Gastrocnemius medialis (tissue), 4 donors: Measurements from ENCODE around the gene UGT1A9. TPM values are rescaled to one million over a fixed set of nuclear protein-coding genes. Genes with fewer than 3 reads are reported as not detected.

Experiments
- ATAC-seq, 2 donors: fragments of 150-250 bp; one replicate each; pipeline ENCODE4 v1.9.1; 2016
- DNase-seq, 2 donors: peaks; one replicate each; pipeline ENCODE4 v3.0.0-alpha.2; 2019
- H3K27ac ChIP-seq, 4 donors: fragments of 200-600 bp; sonication (generic); 1 replicate in 1 of 4; 2 replicates in 3 of 4; pipeline ENCODE4 v1.5.1; 2016 to 2018; ENCODE audit warnings: mild to moderate bottlenecking in 2 of 4, moderate library complexity in 1 of 4
- H3K27me3 ChIP-seq, 3 donors: fragments of 200-600 bp; sonication (generic) in 2 of 3; 1 replicate in 1 of 3; 2 replicates in 2 of 3; pipeline versions ENCODE4 v1.5.1 to v1.6.0; 2016 to 2019; ENCODE audit warnings: mild to moderate bottlenecking in 1 of 3, moderate library complexity in 1 of 3
- H3K36me3 ChIP-seq, 2 donors: fragments of 200-600 bp; sonication (generic) in 1 of 2; one replicate each; pipeline ENCODE4 v1.5.1; 2017 to 2018
- H3K4me1 ChIP-seq, 2 donors: fragments of 200-600 bp; sonication (generic) in 1 of 2; one replicate each; pipeline ENCODE4 v1.5.1; 2016 to 2017; ENCODE audit warnings: mild to moderate bottlenecking in 2 of 2
- H3K4me3 ChIP-seq, 4 donors: fragments of 200-600 bp; sonication (generic) in 3 of 4; 1 replicate in 1 of 4; 2 replicates in 3 of 4; pipeline ENCODE4 v1.5.1; 2016 to 2019; ENCODE audit warnings: mild to moderate bottlenecking in 2 of 4
- H3K9me3 ChIP-seq, 3 donors: fragments of 200-600 bp; sonication (generic) in 2 of 3; 1 replicate in 1 of 3; 2 replicates in 2 of 3; pipeline ENCODE4 v1.5.1; 2016 to 2019
- POLR2A ChIP-seq, 2 donors: fragments of 450-650 bp; IDR thresholded peaks; one replicate each; pipeline ENCODE4 v1.6.1; 2017; ENCODE audit warnings: antibody characterized with exemption in 2 of 2, mild to moderate bottlenecking in 2 of 2, moderate library complexity in 2 of 2
- in situ Hi-C, 4 donors: fragments of 200-750 bp; cut with MboI; loops; one replicate each; pipeline versions ENCODE4 v1.15.0 to v1.8.0; 2017; ENCODE audit warnings: low sequenced_read_pairs in 4 of 4
- intact Hi-C: fragments of 100-400 bp; cut with DNase I; formaldehyde crosslinking; loops from one replicate; pipeline ENCODE4 v1.15.1; 2023; ENCODE audit warnings: low total_unique reads
- total RNA-seq, 4 donors: library from RNA; depleted of rRNA; stranded (reverse); fragments of >200 nt; gene quantifications; one replicate each; pipeline versions ENCODE4 v1.1.0 to v1.2.3, GENCODE V29; 2016
- TF ChIP-seq, protein P1 (sequence below), 5 experiments: fragments of 450-650 bp in 3 of 5; fragments of 200-600 bp in 2 of 5; sonication (generic) in 2 of 5; IDR thresholded peaks in 4 of 5; conservative IDR thresholded peaks in 1 of 5; 1 replicate in 4 of 5; 2 replicates in 1 of 5; pipeline ENCODE4 v1.5.1; 2016 to 2019; ENCODE audit warnings: antibody characterized with exemption in 5 of 5, mild to moderate bottlenecking in 3 of 5, moderate library complexity in 3 of 5

The UGT1A9 gene
- total RNA-seq, 4 donors from 2014 or later: 0.13 to 0.38 TPM; not detected in 2

DNA sequence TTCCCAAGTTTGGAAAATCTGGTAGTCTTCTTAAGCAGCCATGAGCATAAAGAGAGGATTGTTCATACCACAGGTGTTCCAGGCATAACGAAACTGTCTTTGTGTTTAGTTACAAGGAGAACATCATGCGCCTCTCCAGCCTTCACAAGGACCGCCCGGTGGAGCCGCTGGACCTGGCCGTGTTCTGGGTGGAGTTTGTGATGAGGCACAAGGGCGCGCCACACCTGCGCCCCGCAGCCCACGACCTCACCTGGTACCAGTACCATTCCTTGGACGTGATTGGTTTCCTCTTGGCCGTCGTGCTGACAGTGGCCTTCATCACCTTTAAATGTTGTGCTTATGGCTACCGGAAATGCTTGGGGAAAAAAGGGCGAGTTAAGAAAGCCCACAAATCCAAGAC, 100.5 kb downstream of the UGT1A9 start:
- TF ChIP-seq POLR2A (IDR thresholded peaks at IDR 0.05): no peak
- TF ChIP-seq, protein P1, sequence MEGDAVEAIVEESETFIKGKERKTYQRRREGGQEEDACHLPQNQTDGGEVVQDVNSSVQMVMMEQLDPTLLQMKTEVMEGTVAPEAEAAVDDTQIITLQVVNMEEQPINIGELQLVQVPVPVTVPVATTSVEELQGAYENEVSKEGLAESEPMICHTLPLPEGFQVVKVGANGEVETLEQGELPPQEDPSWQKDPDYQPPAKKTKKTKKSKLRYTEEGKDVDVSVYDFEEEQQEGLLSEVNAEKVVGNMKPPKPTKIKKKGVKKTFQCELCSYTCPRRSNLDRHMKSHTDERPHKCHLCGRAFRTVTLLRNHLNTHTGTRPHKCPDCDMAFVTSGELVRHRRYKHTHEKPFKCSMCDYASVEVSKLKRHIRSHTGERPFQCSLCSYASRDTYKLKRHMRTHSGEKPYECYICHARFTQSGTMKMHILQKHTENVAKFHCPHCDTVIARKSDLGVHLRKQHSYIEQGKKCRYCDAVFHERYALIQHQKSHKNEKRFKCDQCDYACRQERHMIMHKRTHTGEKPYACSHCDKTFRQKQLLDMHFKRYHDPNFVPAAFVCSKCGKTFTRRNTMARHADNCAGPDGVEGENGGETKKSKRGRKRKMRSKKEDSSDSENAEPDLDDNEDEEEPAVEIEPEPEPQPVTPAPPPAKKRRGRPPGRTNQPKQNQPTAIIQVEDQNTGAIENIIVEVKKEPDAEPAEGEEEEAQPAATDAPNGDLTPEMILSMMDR (IDR thresholded peaks at IDR 0.05 in 4 of 5, conservative IDR thresholded peaks at IDR 0.05 in 1 of 5): no peak
- Histone ChIP-seq H3K9me3 (no peaks in the 10 kb centered on the region), H3K27me3 (peaks cover 0 to 2% (median 0%) of the 10 kb centered on the region in 3 donors), H3K4me1 (no peaks in the 10 kb centered on the region), H3K4me3 (no peak overlapping the region), H3K27ac (no peak overlapping the region), H3K36me3 (no peaks in the 10 kb centered on the region)
- ATAC-seq (no peak), DNase-seq (no peak)
- intact Hi-C loops: no loop called here
- in situ Hi-C loops: no loop called here

DNA sequence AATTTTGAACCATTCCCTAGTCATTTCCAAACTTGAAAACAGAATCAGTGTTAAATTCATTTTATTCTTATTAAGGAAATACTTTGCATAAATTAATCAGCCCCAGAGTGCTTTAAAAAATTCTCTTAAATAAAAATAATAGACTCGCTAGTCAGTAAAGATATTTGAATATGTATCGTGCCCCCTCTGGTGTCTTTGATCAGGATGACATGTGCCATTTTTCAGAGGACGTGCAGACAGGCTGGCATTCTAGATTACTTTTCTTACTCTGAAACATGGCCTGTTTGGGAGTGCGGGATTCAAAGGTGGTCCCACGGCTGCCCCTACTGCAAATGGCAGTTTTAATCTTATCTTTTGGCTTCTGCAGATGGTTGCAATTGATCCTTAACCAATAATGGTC, 100.9 kb downstream of the UGT1A9 start:
- no peak for DNase-seq
- no peak overlapping the region for H3K4me3 ChIP-seq
- no peak overlapping the region for H3K27ac ChIP-seq
- H3K9me3 ChIP-seq: no peaks in the 10 kb centered on the region
- no peaks in the 10 kb centered on the region for H3K4me1 ChIP-seq
- in situ Hi-C loops (no loop called here), intact Hi-C loops (no loop called here)
- peaks cover 0 to 2% (median 0%) of the 10 kb centered on the region in 3 donors for H3K27me3 ChIP-seq
- ATAC-seq: no peak
- no peak for TF ChIP-seq POLR2A (IDR thresholded peaks at IDR 0.05)
- TF ChIP-seq, protein P1 (IDR thresholded peaks at IDR 0.05 in 4 of 5, conservative IDR thresholded peaks at IDR 0.05 in 1 of 5): no peak
- no peaks in the 10 kb centered on the region for H3K36me3 ChIP-seq

DNA sequence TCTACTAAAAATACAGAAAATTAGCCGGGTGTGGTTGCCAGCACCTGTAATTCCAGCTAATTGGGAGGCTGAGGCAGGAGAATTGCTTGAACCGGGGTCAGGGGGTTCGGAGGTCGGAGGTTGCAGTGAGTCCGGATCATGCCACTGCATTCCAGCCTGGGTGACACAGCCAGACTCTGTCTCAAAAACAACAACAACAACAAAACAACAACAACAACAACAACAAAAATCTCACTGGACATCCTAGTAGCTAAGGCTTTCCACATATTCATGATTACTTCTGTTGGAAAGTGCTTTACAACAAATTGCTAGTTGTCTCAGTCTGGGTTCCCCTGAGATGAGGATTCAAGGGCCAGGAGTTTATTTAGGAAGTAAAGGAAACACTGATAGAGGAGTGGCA, 102.2 kb downstream of the UGT1A9 start:
- Histone ChIP-seq H3K9me3 (no peaks in the 10 kb centered on the region), H3K36me3 (no peaks in the 10 kb centered on the region), H3K4me3 (no peak overlapping the region), H3K27ac (no peak overlapping the region), H3K27me3 (no peaks in the 10 kb centered on the region), H3K4me1 (no peaks in the 10 kb centered on the region)
- DNase-seq (no peak), ATAC-seq (no peak)
- intact Hi-C loops (no loop called here), in situ Hi-C loops (no loop called here)
- TF ChIP-seq, protein P1 (IDR thresholded peaks at IDR 0.05 in 4 of 5, conservative IDR thresholded peaks at IDR 0.05 in 1 of 5): no peak
- TF ChIP-seq POLR2A (IDR thresholded peaks at IDR 0.05): no peak

DNA sequence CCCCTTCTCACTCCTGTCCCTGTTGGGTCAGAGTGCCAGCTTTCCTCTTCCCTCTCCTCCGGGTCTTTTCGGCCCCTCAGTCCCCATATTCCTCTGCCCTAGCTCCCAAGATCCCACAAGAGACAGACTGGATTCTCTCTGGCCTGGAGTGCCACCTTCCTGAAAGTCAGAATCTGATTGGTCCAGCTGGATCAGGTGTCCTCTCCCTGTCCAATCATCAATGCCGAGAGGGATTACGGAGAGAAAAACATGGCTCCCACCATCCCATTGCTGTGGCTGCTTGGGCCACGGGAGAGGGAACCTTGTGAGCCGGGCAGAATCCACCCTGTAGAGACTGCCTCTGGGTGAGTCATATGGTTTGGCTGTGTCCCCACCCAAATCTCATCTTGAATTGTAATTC, 103.7 kb downstream of the UGT1A9 start:
- intact Hi-C loops: no loop called here
- H3K27me3 ChIP-seq: no peaks in the 10 kb centered on the region
- DNase-seq (no peak), ATAC-seq (no peak)
- no peaks in the 10 kb centered on the region for H3K4me1 ChIP-seq
- no peaks in the 10 kb centered on the region for H3K36me3 ChIP-seq
- no peaks in the 10 kb centered on the region for H3K9me3 ChIP-seq
- TF ChIP-seq POLR2A (IDR thresholded peaks at IDR 0.05): no peak
- TF ChIP-seq, protein P1 (IDR thresholded peaks at IDR 0.05 in 4 of 5, conservative IDR thresholded peaks at IDR 0.05 in 1 of 5): no peak
- no peak overlapping the region for H3K27ac ChIP-seq
- H3K4me3 ChIP-seq: no peak overlapping the region
- in situ Hi-C loops: no loop called here

DNA sequence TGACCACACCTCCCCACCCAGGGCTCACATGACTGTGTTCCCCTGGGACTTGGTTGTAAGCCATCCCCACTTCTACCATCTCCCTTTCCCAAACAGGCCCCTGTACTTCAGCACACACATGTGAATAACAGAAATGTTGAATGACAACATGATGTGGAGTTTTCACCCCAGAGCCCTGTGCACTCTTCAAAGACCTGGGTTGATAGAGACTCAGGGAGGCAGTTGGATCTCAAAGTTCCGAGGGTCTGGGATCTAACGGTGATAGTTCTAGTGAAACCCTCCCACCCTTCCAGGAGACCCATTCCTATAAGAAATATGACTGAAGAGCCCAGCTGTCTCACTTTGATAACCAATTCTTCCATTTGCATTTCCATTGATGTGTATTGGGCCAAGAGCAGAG, 106.3 kb downstream of the UGT1A9 start, which contains the start of gene MROH2A:
Gene MROH2A, plus strand, starts transcription at position 301 of the 400 bp plus-strand sequence. CDS start 1,029 bp downstream, outside the sequence.
- intact Hi-C loops: no loop called here
- in situ Hi-C loops: no loop called here
- no peaks in the 10 kb centered on the region for H3K4me1 ChIP-seq
- H3K27me3 ChIP-seq: no peaks in the 10 kb centered on the region
- no peaks in the 10 kb centered on the region for H3K9me3 ChIP-seq
- no peak within 1 kb of the TSS for H3K4me3 ChIP-seq
- H3K27ac ChIP-seq: no peak within 1 kb of the TSS
- no peak for DNase-seq
- ATAC-seq: no peak
- TF ChIP-seq POLR2A (IDR thresholded peaks at IDR 0.05): no peak
- TF ChIP-seq, protein P1 (IDR thresholded peaks at IDR 0.05 in 4 of 5, conservative IDR thresholded peaks at IDR 0.05 in 1 of 5): no peak
- H3K36me3 ChIP-seq: no peaks in the 10 kb centered on the region
